Activated T-cell treated with anti-CD3 and anti-CD28 coated beads, Interleukin-2, amount 50 U/mL, for 24 hours (primary cell): Measurements from ENCODE around the gene AIM2.
A peak's percentile ranks its signal among the peaks of the same experiment; 100 is the strongest.
"Not testable (repeated sequence)": the region's sequence is repeated elsewhere in the genome, so short reads cannot be mapped to it uniquely, and the experiment has no call there.

Experiments
- DNase-seq: peaks from one replicate; pipeline ENCODE4 v3.0.0-alpha.2; 2020
- H3K27ac Mint-ChIP-seq: 2 replicates; pipeline ENCODE4 v1.8.0; 2020; ENCODE audit warnings: mild to moderate bottlenecking, mixed read lengths
- H3K27me3 Mint-ChIP-seq: 2 replicates; pipeline ENCODE4 v1.8.0; 2020; ENCODE audit warnings: mixed read lengths
- H3K36me3 Mint-ChIP-seq: 2 replicates; pipeline ENCODE4 v1.8.0; 2020; ENCODE audit warnings: low read depth, mixed read lengths
- H3K4me1 Mint-ChIP-seq: 2 replicates; pipeline ENCODE4 v1.8.0; 2020; ENCODE audit warnings: low read depth, mixed read lengths
- H3K4me3 Mint-ChIP-seq: 2 replicates; pipeline ENCODE4 v1.8.0; 2020; ENCODE audit warnings: mild to moderate bottlenecking, moderate library complexity, mixed read lengths
- H3K9me3 Mint-ChIP-seq: 2 replicates; pipeline ENCODE4 v1.8.0; 2020; ENCODE audit warnings: mixed read lengths

AIM2 gene

GRCh38 chr1:159076438-159077119 lies at the start of gene AIM2:
AIM2 (minus strand) TSS chr1:159076766; CDS start chr1:159073499, 3,267 bp downstream.
- Mint-ChIP-seq H3K36me3 (peaks cover 35% of the 10 kb centered on the region), H3K4me1 (peaks cover 58% of the 10 kb centered on the region), H3K4me3 (peak within 1 kb of the TSS; percentile 87), H3K27me3 (no peaks in the 10 kb centered on the region), H3K9me3 (no peaks in the 10 kb centered on the region), H3K27ac (peak within 1 kb of the TSS; percentile 100)
- DNase-seq: peak; percentile 70

- Mint-ChIP-seq H3K36me3 (no peaks in the 10 kb centered on the region), H3K4me1 (peaks cover 18% of the 10 kb centered on the region), H3K27me3 (peaks cover 28% of the 10 kb centered on the region), H3K9me3 (no peaks in the 10 kb centered on the region), H3K4me3 (no peak overlapping the region), H3K27ac (no peak overlapping the region)
- no peak for DNase-seq
Measured at GRCh38 chr1:159123587-159123986, 47.0 kb upstream of the AIM2 start.

GRCh38 chr1:159122005-159122621 lies 45.5 kb upstream of the AIM2 start:
- H3K9me3 Mint-ChIP-seq: no peaks in the 10 kb centered on the region
- peaks cover 30% of the 10 kb centered on the region for H3K27me3 Mint-ChIP-seq
- H3K4me3 Mint-ChIP-seq: no peak overlapping the region
- no peak for DNase-seq
- H3K4me1 Mint-ChIP-seq: peaks cover 18% of the 10 kb centered on the region
- no peaks in the 10 kb centered on the region for H3K36me3 Mint-ChIP-seq
- H3K27ac Mint-ChIP-seq: peak overlapping the region; percentile 70

- Mint-ChIP-seq H3K4me1 (peaks cover 18% of the 10 kb centered on the region), H3K9me3 (no peaks in the 10 kb centered on the region), H3K27me3 (peaks cover 30% of the 10 kb centered on the region), H3K27ac (peak overlapping the region; percentile 70), H3K36me3 (no peaks in the 10 kb centered on the region), H3K4me3 (no peak overlapping the region)
- no peak for DNase-seq
Measured at GRCh38 chr1:159121526-159121925, 45.0 kb upstream of the AIM2 start.

- Mint-ChIP-seq H3K27me3 (peaks cover 30% of the 10 kb centered on the region), H3K27ac (no peak overlapping the region), H3K36me3 (no peaks in the 10 kb centered on the region), H3K9me3 (no peaks in the 10 kb centered on the region), H3K4me3 (no peak overlapping the region), H3K4me1 (peaks cover 18% of the 10 kb centered on the region)
- DNase-seq: no peak
Measured at GRCh38 chr1:159120317-159120716, 43.8 kb upstream of the AIM2 start.

- H3K27me3 Mint-ChIP-seq: peaks cover 24% of the 10 kb centered on the region
- no peaks in the 10 kb centered on the region for H3K36me3 Mint-ChIP-seq
- no peak overlapping the region for H3K27ac Mint-ChIP-seq
- no peaks in the 10 kb centered on the region for H3K9me3 Mint-ChIP-seq
- no peak for DNase-seq
- H3K4me1 Mint-ChIP-seq: no peaks in the 10 kb centered on the region
- H3K4me3 Mint-ChIP-seq: no peak overlapping the region
Measured at GRCh38 chr1:159113596-159114433, 37.2 kb upstream of the AIM2 start.

GRCh38 chr1:159103021-159103420 lies 26.5 kb upstream of the AIM2 start:
- not testable (repeated sequence) for H3K9me3 Mint-ChIP-seq, H3K27ac Mint-ChIP-seq, H3K4me3 Mint-ChIP-seq, DNase-seq, H3K36me3 Mint-ChIP-seq, H3K4me1 Mint-ChIP-seq
- H3K27me3 Mint-ChIP-seq: peaks cover 72% of the 10 kb centered on the region

- no peak for DNase-seq
- no peaks in the 10 kb centered on the region for H3K36me3 Mint-ChIP-seq
- H3K27ac Mint-ChIP-seq: no peak overlapping the region
- H3K27me3 Mint-ChIP-seq: peaks cover 60% of the 10 kb centered on the region
- no peaks in the 10 kb centered on the region for H3K4me1 Mint-ChIP-seq
- no peaks in the 10 kb centered on the region for H3K9me3 Mint-ChIP-seq
- H3K4me3 Mint-ChIP-seq: no peak overlapping the region
Measured at GRCh38 chr1:159100589-159100988, 24.0 kb upstream of the AIM2 start.

GRCh38 chr1:159098596-159098995 lies 22.0 kb upstream of the AIM2 start:
- no peaks in the 10 kb centered on the region for H3K9me3 Mint-ChIP-seq
- H3K27ac Mint-ChIP-seq: no peak overlapping the region
- no peaks in the 10 kb centered on the region for H3K4me1 Mint-ChIP-seq
- H3K27me3 Mint-ChIP-seq: peaks cover 56% of the 10 kb centered on the region
- no peaks in the 10 kb centered on the region for H3K36me3 Mint-ChIP-seq
- no peak for DNase-seq
- no peak overlapping the region for H3K4me3 Mint-ChIP-seq

GRCh38 chr1:159092036-159092760 lies 15.6 kb upstream of the AIM2 start:
- H3K4me1 Mint-ChIP-seq: peaks cover 49% of the 10 kb centered on the region
- H3K27me3 Mint-ChIP-seq: peaks cover 5% of the 10 kb centered on the region
- H3K27ac Mint-ChIP-seq: peak overlapping the region; percentile 88

GRCh38 chr1:159091607-159092031 lies 15.1 kb upstream of the AIM2 start:
- Mint-ChIP-seq H3K4me3 (peak overlapping the region; percentile 27), H3K27me3 (peaks cover 2% of the 10 kb centered on the region), H3K4me1 (peaks cover 52% of the 10 kb centered on the region), H3K9me3 (no peaks in the 10 kb centered on the region), H3K27ac (peak overlapping the region; percentile 88), H3K36me3 (no peaks in the 10 kb centered on the region)
- no peak for DNase-seq

More at GRCh38 chr1:159092036-159092760, 15.6 kb upstream of the AIM2 start:
- Mint-ChIP-seq H3K4me3 (peak overlapping the region; percentile 27), H3K36me3 (no peaks in the 10 kb centered on the region), H3K9me3 (no peaks in the 10 kb centered on the region)
- DNase-seq: no peak

GRCh38 chr1:159091180-159091560 lies 14.6 kb upstream of the AIM2 start:
- no peaks in the 10 kb centered on the region for H3K36me3 Mint-ChIP-seq
- H3K27me3 Mint-ChIP-seq: no peaks in the 10 kb centered on the region
- DNase-seq: no peak
- H3K27ac Mint-ChIP-seq: peak overlapping the region; percentile 88
- H3K4me3 Mint-ChIP-seq: peak overlapping the region; percentile 27
- H3K4me1 Mint-ChIP-seq: peaks cover 52% of the 10 kb centered on the region
- no peaks in the 10 kb centered on the region for H3K9me3 Mint-ChIP-seq

- DNase-seq: no peak
- H3K4me1 Mint-ChIP-seq: peaks cover 52% of the 10 kb centered on the region
- H3K9me3 Mint-ChIP-seq: no peaks in the 10 kb centered on the region
- no peaks in the 10 kb centered on the region for H3K27me3 Mint-ChIP-seq
- H3K27ac Mint-ChIP-seq: peak overlapping the region; percentile 96
- no peaks in the 10 kb centered on the region for H3K36me3 Mint-ChIP-seq
- peak overlapping the region; percentile 9 for H3K4me3 Mint-ChIP-seq
Measured at GRCh38 chr1:159090286-159091179, 14.0 kb upstream of the AIM2 start.
